ENCODE data around the gene TSPYL4. TPM values are rescaled to one million over a fixed set of nuclear protein-coding genes. Genes with fewer than 3 reads are reported as not detected.

TSPYL4 gene
- total and polyA plus RNA-seq, 2 of the 8 experiments (the other 6 are each of a cell fraction or from before 2014, with no cell fraction given), result 20.5 to 22.6 TPM

DNA sequence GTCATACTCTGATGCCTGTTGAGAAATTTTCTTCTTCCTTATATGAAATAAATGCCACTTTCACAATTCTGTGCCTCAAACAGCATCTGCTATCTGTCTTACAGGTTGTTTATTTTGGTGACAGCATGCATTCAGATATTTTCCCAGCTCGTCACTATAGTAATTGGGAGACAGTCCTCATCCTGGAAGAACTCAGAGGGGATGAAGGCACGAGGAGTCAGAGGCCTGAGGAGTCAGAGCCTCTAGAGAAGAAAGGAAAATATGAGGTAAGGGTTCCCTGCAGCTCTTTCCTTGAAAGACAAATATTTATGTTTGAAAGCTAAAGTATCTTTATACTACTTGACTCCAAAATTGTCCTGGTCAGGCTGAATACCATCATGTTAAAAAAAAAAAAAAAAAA is 15.8 kb downstream of the TSPYL4 start:
- POLR2A ChIA-PET (ENCODE audit: partially characterized antibody), result interaction anchor here (1.3 to 1.6 kb wide), 2 partner anchors 14 to 40 kb away, joined by 3 to 7 read pairs; no protein-coding TSS in a partner anchor
- CTCF ChIA-PET (ENCODE audit: partially characterized antibody), result no interaction called here
- no peak overlapping the region for H3K9ac ChIP-seq (replicated peaks in 1 of 4; ENCODE audit: extremely low read depth in 1 of 4, low read depth in 3 of 4, low read length in 3 of 4)
- H3K27ac ChIP-seq (ENCODE audit: low read depth, low read length), result no peak overlapping the region
- H4K91ac ChIP-seq (replicated peaks; ENCODE audit: insufficient read length, low read length), result no peak overlapping the region
- no peak overlapping the region for H3K18ac ChIP-seq (ENCODE audit: extremely low read depth, low read length)
- H3K9me3 ChIP-seq (ENCODE audit: insufficient read depth in 2 of 2, low read depth in 1 of 2, low read length in 1 of 2), result no peaks in the 10 kb centered on the region
- H3K23ac ChIP-seq (ENCODE audit: insufficient read length), result no peak overlapping the region
- FAIRE-seq, result no peak
- no peaks in the 10 kb centered on the region for H3K27me3 ChIP-seq (replicated peaks in 1 of 4; ENCODE audit: control insufficient read depth in 3 of 4, extremely low read depth in 1 of 4, insufficient read depth in 3 of 4, low read length in 3 of 4)
- no peaks in the 10 kb centered on the region for H3K79me2 ChIP-seq (ENCODE audit: control insufficient read depth in 1 of 2, insufficient read depth in 2 of 2, low read length in 2 of 2)
- H3K4me2 ChIP-seq (ENCODE audit: insufficient read depth in 1 of 2, low read depth in 2 of 2, low read length in 2 of 2), result no peak overlapping the region
- no peak overlapping the region for H3K14ac ChIP-seq (ENCODE audit: insufficient read length)
- no peak overlapping the region for H2BK5ac ChIP-seq (ENCODE audit: low read depth, low read length)
- no peak overlapping the region for H2BK20ac ChIP-seq (ENCODE audit: low read length)
- no peak overlapping the region for H4K5ac ChIP-seq (ENCODE audit: insufficient read length, low read depth, low read length)
- H3K36me3 ChIP-seq (ENCODE audit: control insufficient read depth in 2 of 4, insufficient read depth in 4 of 4, low read length in 3 of 4), result peaks cover 0 to 24% (median 14%) of the 10 kb centered on the region in 4 experiments; a peak in 3 of 8 replicates
- H3K56ac ChIP-seq (replicated peaks; ENCODE audit: insufficient read length, low read depth, low read length), result no peak overlapping the region
- TF ChIP-seq KDM1A (IDR thresholded peaks at IDR 0.05; ENCODE audit: borderline replicate concordance, low read length) (no peak), PHF8 (conservative IDR thresholded peaks at IDR 0.05; ENCODE audit: low read depth, low read length) (no peak), GTF2F1 (IDR thresholded peaks at IDR 0.05; ENCODE audit: borderline replicate concordance, low read depth, low read length) (no peak), POU5F1 (IDR thresholded peaks at IDR 0.05; ENCODE audit: low read depth, low read length) (no peak), ASH2L (IDR thresholded peaks at IDR 0.05; ENCODE audit: low read length) (no peak), GABPA (IDR thresholded peaks at IDR 0.05; ENCODE audit: borderline replicate concordance, insufficient read depth, low read length) (no peak), BACH1 (IDR thresholded peaks at IDR 0.05; ENCODE audit: low read length) (no peak), RFX5 (IDR thresholded peaks at IDR 0.05; ENCODE audit: borderline replicate concordance, low read depth, low read length) (no peak), TAF7 (optimal IDR thresholded peaks at IDR 0.05; ENCODE audit: borderline replicate concordance, low read depth, low read length) (no peak), BCL11A (IDR thresholded peaks at IDR 0.05; ENCODE audit: low read depth in 2 of 2, low read length in 2 of 2) (no peak)
- TF ChIP-seq, protein P1, sequence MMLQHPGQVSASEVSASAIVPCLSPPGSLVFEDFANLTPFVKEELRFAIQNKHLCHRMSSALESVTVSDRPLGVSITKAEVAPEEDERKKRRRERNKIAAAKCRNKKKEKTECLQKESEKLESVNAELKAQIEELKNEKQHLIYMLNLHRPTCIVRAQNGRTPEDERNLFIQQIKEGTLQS (IDR thresholded peaks at IDR 0.05; ENCODE audit: insufficient read depth, low read depth, low read length), result no peak
- 88% methylated on average over 2 of the region's 2 CpGs; no CpG with 5 or more reads in 1 of the 2 experiments for WGBS, 2 experiments (ENCODE audit: extremely low coverage in 1 of 2, insufficient coverage in 1 of 2, insufficient read length in 1 of 2, insufficient replicate concordance in 2 of 2, low coverage in 1 of 2, low lambda C conversion rate in 2 of 2, missing lambda C conversion rate in 1 of 2)
- H3K23me2 ChIP-seq (ENCODE audit: low read depth, low read length), result no peaks in the 10 kb centered on the region
- H3K4me1 ChIP-seq (replicated peaks in 1 of 4; ENCODE audit: control insufficient read depth in 3 of 4, insufficient read depth in 4 of 4, low read length in 3 of 4), result no peaks in the 10 kb centered on the region
- no peaks in the 10 kb centered on the region for H3K79me1 ChIP-seq (ENCODE audit: low read depth, low read length)
- no peak overlapping the region for H2BK15ac ChIP-seq (ENCODE audit: low read length)
- no peak overlapping the region for H2BK120ac ChIP-seq (replicated peaks; ENCODE audit: low read depth, low read length)
- no peak overlapping the region for H2AFZ ChIP-seq (ENCODE audit: low read length)
- H4K8ac ChIP-seq (ENCODE audit: extremely low read depth, insufficient read depth, low read length), result no peak overlapping the region
- H2BK12ac ChIP-seq (ENCODE audit: low read depth, low read length), result no peak overlapping the region
- H3K4ac ChIP-seq (replicated peaks; ENCODE audit: insufficient read length, low read depth, low read length), result no peak overlapping the region
- H3K4me3 ChIP-seq (ENCODE audit: extremely low read depth in 1 of 4, insufficient read depth in 2 of 4, low read depth in 3 of 4, low read length in 4 of 4), result no peak overlapping the region
- H2AK5ac ChIP-seq (ENCODE audit: low read depth, low read length), result no peak overlapping the region
- DNase-seq (ENCODE audit: low read depth in 1 of 2, low spot score in 2 of 2), result no peak
- H4K20me1 ChIP-seq (replicated peaks in 1 of 2; ENCODE audit: control insufficient read depth in 1 of 2, insufficient read depth in 2 of 2, low read length in 2 of 2), result no peaks in the 10 kb centered on the region
